Head of caudate nucleus (tissue), 42 donors: ENCODE data around the gene ZNF485.
"Not testable (repeated sequence)": the region's sequence is repeated elsewhere in the genome, so short reads cannot be mapped to it uniquely, and the experiment has no call there.

Experiments used
- DNase-seq, 42 donors: peaks; one replicate each; pipeline versions ENCODE4 v3.0.0 to v3.0.0-alpha.2; 2020 to 2021; ENCODE audit warnings: mixed read lengths in 7 of 42
- intact Hi-C: fragments of 100-400 bp; cut with DNase I; formaldehyde crosslinking; loops from one replicate; pipeline ENCODE4 v1.15.0; 2022

The ZNF485 gene

DNA sequence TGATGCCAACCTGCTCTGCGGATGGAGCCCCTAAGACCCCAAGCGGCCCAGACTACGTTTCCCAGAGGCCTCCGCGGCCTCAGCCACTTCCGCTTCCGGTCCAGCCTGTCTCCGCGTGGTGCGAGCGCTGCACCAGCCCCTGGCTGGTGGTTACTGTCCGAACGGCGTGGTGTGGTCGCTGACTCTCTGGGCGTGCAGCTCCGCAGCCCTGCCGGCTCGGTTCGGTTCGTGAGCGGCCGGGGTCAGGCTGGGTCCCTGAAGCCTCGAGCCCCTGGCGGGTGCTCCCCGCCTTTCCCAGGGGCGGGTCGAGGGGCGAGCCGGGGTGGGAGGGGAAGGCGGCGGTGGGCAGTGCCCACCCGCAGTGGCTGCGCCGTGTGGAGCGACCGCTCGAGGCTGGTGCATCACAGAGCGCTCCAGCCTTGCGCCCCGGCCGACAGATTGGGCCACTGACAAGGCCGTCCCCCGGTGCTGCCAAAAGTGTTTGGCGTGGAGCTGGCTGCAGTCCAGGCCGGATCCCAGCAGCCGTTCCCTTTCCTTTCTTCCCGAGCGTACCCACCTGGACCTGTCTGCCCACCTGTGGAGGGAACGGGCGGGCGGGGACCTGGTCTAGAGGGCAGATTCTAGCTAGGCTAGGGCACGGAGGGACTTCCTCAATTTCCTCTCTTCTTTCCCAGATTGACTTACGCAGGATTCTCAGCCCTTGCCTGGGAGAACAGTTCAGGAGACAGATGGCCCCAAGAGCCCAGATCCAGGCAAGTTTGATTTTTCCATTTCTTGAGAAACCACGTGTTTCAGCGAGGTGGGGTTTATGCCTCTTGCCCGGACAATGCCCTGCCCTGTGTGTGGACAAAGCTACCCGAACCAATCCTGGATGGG is at the start of gene ZNF485:
ZNF485 (plus strand) TSS at position 116 of the 876 bp plus-strand sequence; CDS start at position 729, 613 bp downstream.
- intact Hi-C loops: loop anchor here (2.0 kb wide), 1 partner anchor 42 kb away; the partner anchor contains the start of gene ZNF32

GRCh38 chr10:43557214-43557613 is 49.0 kb upstream of the ZNF485 start:
- no peak for DNase-seq
- intact Hi-C loops: no loop called here

More for the DNA sequence above, at the start of gene ZNF485:
- DNase-seq: peak; percentile 50 to 92 (median 84)

DNA sequence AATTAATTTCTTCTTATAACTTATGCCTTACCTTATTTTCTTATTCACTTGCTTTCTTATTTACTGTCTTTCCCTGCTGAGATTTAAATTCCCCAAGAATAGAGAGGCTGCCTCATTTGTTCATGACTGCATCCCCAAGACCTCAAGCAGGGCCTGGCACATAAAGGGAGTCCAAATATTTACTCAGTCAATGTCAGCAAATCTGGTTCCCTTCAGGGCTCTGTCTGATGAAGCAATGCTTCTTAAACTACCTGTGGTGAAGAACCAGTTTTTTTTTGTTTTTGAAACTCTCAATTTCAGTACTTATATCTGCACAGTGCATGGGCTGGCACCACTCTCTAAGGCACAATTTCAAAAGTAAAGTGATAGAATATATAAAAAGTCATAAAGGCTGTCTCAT is 36.6 kb upstream of the ZNF485 start:
- no peak for DNase-seq
- intact Hi-C loops: no loop called here

DNA sequence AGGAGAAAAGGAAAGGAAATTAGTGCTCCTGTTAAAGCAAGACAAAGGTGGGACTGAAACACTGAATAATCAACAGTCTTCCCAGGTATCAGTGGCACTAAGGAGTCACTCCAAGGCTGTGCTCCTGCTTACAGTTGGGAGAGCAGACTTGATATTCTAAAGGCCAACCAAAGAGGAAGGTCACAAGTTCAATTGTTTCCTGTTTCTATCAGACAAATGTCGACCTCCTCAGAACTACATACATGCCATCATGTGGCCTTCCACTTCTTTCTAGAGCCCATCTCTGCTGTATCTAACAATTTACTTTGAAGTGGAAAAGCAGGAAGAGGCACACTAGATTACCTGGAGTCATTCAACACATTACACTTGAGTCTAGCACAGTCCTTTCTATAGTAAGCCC is 35.3 kb upstream of the ZNF485 start:
- intact Hi-C loops: no loop called here
- DNase-seq: no peak

- peak in 10 of 42 donors; percentile 2 to 44 (median 18) for DNase-seq
- intact Hi-C loops: no loop called here
These were observed 32.8 kb upstream of the ZNF485 start for GRCh38 chr10:43573250-43574000.

- peak; percentile 76 to 96 (median 92) for DNase-seq
- intact Hi-C loops: no loop called here
These were observed 32.0 kb upstream of the ZNF485 start, which contains the start of gene ZNF239 for GRCh38 chr10:43574001-43574892. ZNF239 (minus strand) TSS chr10:43574616; CDS start chr10:43558079, 16,537 bp downstream.

- DNase-seq: peak in 33 of 42 donors; percentile 5 to 65 (median 24)
- intact Hi-C loops: no loop called here
These were observed 31.3 kb upstream of the ZNF485 start for GRCh38 chr10:43574906-43575305.

- DNase-seq: no peak
- intact Hi-C loops: no loop called here
These were observed 30.2 kb upstream of the ZNF485 start for GRCh38 chr10:43576062-43576461.

DNA sequence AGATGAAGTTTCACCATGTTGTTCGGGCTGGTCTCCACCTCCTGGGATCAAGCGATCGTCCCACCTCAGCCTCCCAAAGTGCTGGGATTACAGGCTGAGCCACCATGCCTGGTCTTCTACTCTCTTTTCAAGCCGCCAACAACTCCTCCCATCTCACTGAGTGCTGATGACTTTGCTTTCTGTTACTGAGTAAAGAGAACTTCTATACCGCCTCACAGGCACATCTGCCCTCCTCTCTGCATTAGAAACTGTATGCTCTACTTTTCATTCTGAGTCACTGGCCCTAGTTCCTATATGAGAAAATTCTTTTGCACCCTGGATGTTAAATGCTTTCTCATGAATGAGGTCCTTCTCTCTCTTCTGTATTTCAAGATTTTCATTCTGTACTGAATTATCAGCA is 29.7 kb upstream of the ZNF485 start:
- no peak for DNase-seq
- intact Hi-C loops: no loop called here

DNA sequence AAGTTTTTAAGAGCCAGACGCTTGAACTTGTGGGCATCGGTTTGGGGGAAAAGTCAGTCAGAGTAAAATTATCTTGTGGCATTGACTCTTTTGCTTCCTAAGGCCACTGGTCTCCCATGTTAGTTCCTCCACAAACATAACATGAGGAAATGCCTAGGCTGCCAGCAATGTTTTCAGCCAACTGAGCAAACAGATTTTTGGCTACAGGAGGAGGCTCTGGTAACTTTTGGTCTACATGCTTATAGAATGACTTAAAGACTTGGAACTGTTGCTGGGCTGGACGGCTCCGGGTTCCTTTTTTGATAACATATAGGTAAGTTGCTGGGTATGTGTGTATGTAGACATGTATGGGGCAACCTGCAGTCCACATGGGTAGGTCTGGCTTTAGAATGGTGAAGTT is 22.2 kb upstream of the ZNF485 start:
- intact Hi-C loops: no loop called here
- DNase-seq: no peak

- intact Hi-C loops: no loop called here
- DNase-seq: no peak
These were observed 21.2 kb upstream of the ZNF485 start for GRCh38 chr10:43585046-43585445.

- no peak for DNase-seq
- intact Hi-C loops: no loop called here
These were observed 20.1 kb upstream of the ZNF485 start for GRCh38 chr10:43585981-43586729.

- DNase-seq, intact Hi-C loops: not testable (repeated sequence)
These were observed 19.5 kb upstream of the ZNF485 start for GRCh38 chr10:43586730-43587115.

DNA sequence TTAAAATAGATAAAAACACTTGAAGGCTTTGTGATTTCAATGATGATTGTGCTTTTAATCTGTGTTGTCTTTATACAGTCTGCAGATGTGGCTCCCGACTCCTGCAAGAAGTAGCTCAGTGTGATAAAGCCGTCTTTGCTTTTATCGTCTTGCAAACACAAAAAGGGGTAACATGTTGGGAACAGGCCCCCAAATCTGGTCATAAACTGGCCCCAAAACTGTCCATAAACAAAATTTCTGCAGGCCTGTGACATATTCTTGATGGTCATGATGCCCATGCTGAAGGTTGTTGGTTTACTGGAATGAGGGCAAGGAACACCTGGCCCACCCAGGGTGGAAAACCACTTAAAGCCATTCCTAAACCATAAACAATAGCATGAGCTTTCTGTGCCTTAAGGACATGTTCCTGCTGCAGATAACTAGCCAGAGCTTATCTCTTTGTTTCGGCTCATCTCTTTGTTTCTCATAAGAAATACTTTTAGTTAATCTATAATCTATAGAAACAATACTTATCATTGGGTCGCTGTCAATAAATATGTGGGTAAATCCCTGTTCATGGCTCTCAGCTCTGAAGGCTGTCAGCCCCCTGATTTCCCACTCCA is 14.8 kb upstream of the ZNF485 start:
- DNase-seq: no peak
- intact Hi-C loops: no loop called here

DNA sequence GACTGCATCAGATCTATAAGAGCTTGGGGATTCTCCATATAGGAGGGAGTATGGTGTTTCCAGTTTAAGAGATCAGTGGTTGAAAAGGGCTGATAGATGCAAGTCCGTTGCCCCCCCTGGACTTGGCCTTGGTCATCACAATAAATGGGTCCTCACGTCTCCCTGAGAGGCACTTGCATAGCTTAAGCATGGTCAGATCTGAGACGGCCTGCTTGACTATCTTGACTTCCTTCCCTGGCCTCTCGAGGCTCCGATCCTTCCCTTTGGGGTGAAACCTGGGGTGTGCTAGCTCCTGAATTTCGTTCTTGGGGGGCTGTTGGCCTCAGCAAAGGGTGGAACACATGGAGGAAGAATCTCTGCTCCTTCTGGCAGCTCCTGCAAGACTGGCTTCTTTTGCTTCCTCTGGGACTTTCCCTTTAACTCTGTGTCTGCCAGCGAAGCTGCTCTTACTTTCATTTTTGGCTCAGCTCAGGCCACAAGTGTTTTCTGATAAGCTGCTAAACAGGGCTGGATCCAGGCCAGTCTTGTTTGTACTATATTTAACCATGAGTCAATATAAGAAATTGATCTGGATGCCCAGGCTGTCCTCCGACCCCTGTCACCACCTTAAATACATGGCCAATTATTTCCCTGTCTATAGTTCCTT is 11.2 kb upstream of the ZNF485 start:
- intact Hi-C loops: loop anchor here (2.0 kb wide), 1 partner anchor 20 kb away; no protein-coding TSS in a partner anchor
- no peak for DNase-seq

GRCh38 chr10:43595739-43596298 is 10.4 kb upstream of the ZNF485 start:
- intact Hi-C loops: loop anchor here (2.0 kb wide), 1 partner anchor 19 kb away; no protein-coding TSS in a partner anchor
- no peak for DNase-seq

- intact Hi-C loops: no loop called here
- DNase-seq: no peak
These were observed 9.7 kb upstream of the ZNF485 start for GRCh38 chr10:43596546-43596945.
